ENCODE results near the gene AQP9. TPM values are rescaled to one million over a fixed set of nuclear protein-coding genes. Genes with fewer than 3 reads are reported as not detected.
"Not testable (repeated sequence)": the region's sequence is repeated elsewhere in the genome, so short reads cannot be mapped to it uniquely, and the experiment has no call there.

The AQP9 gene, protein sequence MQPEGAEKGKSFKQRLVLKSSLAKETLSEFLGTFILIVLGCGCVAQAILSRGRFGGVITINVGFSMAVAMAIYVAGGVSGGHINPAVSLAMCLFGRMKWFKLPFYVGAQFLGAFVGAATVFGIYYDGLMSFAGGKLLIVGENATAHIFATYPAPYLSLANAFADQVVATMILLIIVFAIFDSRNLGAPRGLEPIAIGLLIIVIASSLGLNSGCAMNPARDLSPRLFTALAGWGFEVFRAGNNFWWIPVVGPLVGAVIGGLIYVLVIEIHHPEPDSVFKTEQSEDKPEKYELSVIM
- not detected for total RNA-seq

DNA sequence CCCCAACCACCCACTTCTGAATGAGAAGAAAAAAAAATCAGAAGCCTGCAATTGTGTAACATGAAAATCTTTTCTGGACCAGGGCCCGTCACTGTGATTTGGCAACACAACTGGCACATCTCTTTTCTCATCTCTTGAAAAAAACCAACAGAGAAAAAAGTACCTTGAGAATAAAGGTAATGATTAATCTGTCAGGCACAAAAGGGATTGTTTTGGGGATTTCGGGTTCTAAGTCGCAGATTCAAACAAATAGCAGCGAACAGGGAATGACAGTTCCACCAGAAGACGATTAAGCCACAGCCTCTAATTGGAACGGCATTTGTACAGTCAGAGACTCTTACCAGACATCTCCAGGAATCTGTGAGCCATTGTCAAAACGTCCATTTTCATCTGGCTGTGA lies at the start of gene AQP9:
Gene AQP9 (plus strand): TSS at position 276 of the 400 bp plus-strand sequence. CDS start 185 bp downstream, outside the sequence.
- ATAC-seq (no peak), DNase-seq (no peak)
- Mint-ChIP-seq H3K27me3 (ENCODE audit: low read depth) (peaks cover 34% of the 10 kb centered on the region), H3K9me3 (ENCODE audit: insufficient read depth) (no peaks in the 10 kb centered on the region), H3K36me3 (ENCODE audit: low read depth) (no peaks in the 10 kb centered on the region), H3K4me3 (no peak within 1 kb of the TSS), H3K4me1 (ENCODE audit: low read depth) (no peaks in the 10 kb centered on the region), H3K27ac (no peak within 1 kb of the TSS)
- CTCF ChIA-PET = no interaction called here
- POLR2A ChIA-PET = no interaction called here

DNA sequence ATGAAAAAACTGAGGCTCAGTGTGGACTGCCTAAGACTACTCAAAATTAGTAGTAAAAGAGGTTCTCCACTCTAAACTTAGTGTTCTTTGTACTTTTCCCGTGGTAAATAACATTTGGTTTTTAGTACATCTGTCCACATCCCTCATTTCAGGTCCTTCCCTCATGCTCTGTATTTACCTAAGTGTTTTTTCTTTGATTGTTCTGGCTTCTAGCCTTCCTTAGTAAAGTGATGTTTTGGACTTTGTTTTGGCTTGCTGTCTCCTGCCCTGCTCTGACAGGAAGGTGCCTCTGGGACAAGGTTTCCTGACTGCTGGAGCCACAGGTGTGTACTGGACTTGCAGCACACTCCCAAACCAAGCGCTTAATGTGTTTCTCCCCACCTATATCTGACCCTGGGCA lies 42.8 kb upstream of the AQP9 start:
- ATAC-seq = no peak
- H3K27me3 Mint-ChIP-seq (ENCODE audit: low read depth) = peaks cover 21% of the 10 kb centered on the region
- ChIA-PET POLR2A (no interaction called here), CTCF (no interaction called here)
- H3K27ac Mint-ChIP-seq = no peak overlapping the region
- DNase-seq = no peak
- H3K4me3 Mint-ChIP-seq = no peak overlapping the region
- no peaks in the 10 kb centered on the region for H3K36me3 Mint-ChIP-seq (ENCODE audit: low read depth)
- no peaks in the 10 kb centered on the region for H3K9me3 Mint-ChIP-seq (ENCODE audit: insufficient read depth)
- H3K4me1 Mint-ChIP-seq (ENCODE audit: low read depth) = no peaks in the 10 kb centered on the region

DNA sequence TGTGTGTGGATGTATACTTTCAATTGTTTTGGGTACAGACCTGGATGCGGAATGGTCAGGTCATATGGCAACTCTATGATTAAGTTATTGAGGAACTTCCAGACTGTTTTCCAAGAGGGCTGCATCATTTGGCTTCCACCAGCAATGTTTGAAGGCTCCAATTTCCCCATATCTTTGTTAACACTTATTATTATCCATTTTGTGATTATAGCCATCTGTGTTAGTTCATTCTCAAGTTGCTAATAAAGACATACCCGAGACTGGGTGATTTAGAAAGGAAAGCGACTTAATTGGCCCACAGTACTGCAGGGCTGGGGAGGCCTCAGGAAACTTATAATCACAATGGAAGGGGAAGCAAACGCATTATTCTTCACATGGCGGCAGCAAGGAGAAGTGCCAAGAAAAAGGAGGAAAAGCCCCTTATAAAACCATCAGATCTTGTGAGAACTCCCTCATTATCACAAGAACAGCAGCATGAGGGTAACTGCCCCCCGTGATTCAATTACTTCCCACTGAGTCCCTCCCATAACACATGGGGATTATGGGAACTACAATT lies 41.6 kb upstream of the AQP9 start:
- ChIA-PET POLR2A (no interaction called here), CTCF (no interaction called here)
- Mint-ChIP-seq H3K27ac (no peak overlapping the region), H3K4me3 (no peak overlapping the region), H3K9me3 (ENCODE audit: insufficient read depth) (no peaks in the 10 kb centered on the region), H3K4me1 (ENCODE audit: low read depth) (no peaks in the 10 kb centered on the region), H3K27me3 (ENCODE audit: low read depth) (peaks cover 28% of the 10 kb centered on the region), H3K36me3 (ENCODE audit: low read depth) (no peaks in the 10 kb centered on the region)
- DNase-seq = no peak
- ATAC-seq = no peak

DNA sequence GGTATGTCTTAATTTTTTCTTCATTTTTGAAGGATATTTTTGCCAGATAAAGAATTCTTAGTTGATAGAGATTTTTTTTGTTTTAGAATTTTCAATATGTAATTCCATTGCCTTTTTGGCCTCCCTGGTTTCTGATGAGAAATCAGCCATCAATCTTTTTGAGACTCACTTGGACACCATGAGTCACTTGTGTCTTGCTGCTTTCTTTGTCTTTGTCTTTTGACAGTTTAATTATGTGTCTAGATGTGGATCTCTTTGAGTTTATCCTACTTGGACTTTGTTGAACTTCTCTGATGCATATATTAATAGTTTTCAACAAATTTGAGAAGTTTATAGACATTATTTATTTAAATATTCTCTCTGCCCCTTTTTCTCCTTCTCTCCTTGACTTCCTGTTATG lies 34.7 kb upstream of the AQP9 start:
- no peak overlapping the region for H3K27ac Mint-ChIP-seq
- ATAC-seq = no peak
- no peaks in the 10 kb centered on the region for H3K4me1 Mint-ChIP-seq (ENCODE audit: low read depth)
- ChIA-PET CTCF (no interaction called here), POLR2A (no interaction called here)
- no peaks in the 10 kb centered on the region for H3K9me3 Mint-ChIP-seq (ENCODE audit: insufficient read depth)
- DNase-seq = no peak
- no peaks in the 10 kb centered on the region for H3K36me3 Mint-ChIP-seq (ENCODE audit: low read depth)
- H3K27me3 Mint-ChIP-seq (ENCODE audit: low read depth) = peaks cover 37% of the 10 kb centered on the region
- no peak overlapping the region for H3K4me3 Mint-ChIP-seq

DNA sequence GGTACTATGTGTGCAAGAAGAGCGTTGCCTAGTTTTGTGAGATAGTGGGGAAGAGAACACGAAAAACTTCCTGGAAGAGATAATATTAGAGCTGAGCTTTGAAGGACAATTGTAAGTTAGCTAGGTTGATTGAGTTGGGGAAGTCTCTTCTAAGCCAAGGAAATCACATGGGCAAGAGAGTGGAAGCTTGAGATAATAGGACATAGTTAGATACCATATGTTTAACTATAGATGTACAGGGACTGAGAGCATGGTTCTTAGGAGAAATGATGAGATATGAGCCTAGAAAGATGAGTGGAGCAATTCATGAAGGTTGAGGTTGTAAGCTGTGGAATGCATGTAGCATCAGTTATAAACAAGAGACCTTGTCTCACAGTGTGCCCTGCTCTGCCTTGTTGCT lies 30.1 kb upstream of the AQP9 start:
- ATAC-seq (no peak), DNase-seq (no peak)
- Mint-ChIP-seq H3K4me3 (no peak overlapping the region), H3K9me3 (ENCODE audit: insufficient read depth) (no peaks in the 10 kb centered on the region), H3K36me3 (ENCODE audit: low read depth) (no peaks in the 10 kb centered on the region), H3K4me1 (ENCODE audit: low read depth) (no peaks in the 10 kb centered on the region), H3K27me3 (ENCODE audit: low read depth) (peaks cover 15% of the 10 kb centered on the region), H3K27ac (no peak overlapping the region)
- CTCF ChIA-PET = no interaction called here
- POLR2A ChIA-PET = no interaction called here

DNA sequence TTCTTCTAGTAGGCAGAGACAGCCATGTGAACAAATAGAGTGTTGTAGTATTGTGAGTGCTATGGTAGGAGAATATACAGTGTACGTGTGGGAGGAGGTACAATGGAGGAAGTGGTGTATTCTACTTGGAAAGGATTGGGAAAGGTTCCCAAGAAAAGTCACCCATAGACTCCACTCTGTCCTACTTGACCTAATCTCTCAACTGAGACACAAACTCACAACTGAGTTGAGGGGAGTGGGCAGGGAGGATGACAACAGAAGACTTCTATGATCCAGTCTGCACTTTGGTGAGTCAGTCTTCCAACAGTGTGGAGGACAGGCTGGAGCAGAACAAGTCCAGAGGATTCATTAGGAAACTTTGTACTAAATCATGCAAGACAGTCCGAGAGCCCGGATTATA lies 28.8 kb upstream of the AQP9 start:
- POLR2A ChIA-PET = no interaction called here
- no peaks in the 10 kb centered on the region for H3K36me3 Mint-ChIP-seq (ENCODE audit: low read depth)
- DNase-seq (no peak), ATAC-seq (no peak)
- H3K27me3 Mint-ChIP-seq (ENCODE audit: low read depth) = peaks cover 12% of the 10 kb centered on the region
- CTCF ChIA-PET = no interaction called here
- no peak overlapping the region for H3K27ac Mint-ChIP-seq
- H3K4me3 Mint-ChIP-seq = no peak overlapping the region
- no peaks in the 10 kb centered on the region for H3K4me1 Mint-ChIP-seq (ENCODE audit: low read depth)
- H3K9me3 Mint-ChIP-seq (ENCODE audit: insufficient read depth) = no peaks in the 10 kb centered on the region

DNA sequence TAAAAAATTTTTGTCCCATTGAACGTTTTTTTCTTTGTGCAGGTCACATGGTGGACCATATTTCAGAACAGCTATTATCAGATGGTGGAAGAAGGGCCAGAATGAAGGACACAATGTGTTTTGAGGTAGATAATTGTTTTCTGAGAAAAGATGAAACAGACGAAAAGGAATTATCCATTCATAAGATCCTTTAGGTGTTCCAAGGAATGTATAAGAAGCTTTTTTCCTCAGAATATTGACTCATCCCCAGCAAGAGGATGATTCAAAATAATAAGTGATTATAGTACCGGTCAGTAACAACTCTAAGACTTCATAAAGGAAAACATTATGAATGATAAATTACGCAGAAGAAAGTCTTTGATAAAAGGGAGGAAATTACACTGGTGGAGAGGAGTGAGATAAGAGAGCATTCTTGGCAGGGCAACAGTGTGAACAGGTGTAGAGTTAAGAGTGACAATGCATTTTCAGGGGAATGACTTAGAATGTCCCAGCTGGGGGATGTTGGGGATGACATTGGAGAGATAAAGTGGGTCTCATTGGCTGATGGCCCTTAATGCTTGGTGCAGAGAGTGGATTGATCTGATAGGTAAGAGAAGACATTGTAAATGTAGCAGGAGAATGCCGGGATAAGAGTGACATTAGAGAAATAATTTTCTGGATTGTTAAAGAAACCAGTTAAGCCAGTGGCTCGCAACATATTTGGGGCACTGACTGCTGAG lies 27.0 kb upstream of the AQP9 start:
- Mint-ChIP-seq H3K4me1 (ENCODE audit: low read depth) (no peaks in the 10 kb centered on the region), H3K4me3 (no peak overlapping the region), H3K9me3 (ENCODE audit: insufficient read depth) (no peaks in the 10 kb centered on the region), H3K27me3 (ENCODE audit: low read depth) (peaks cover 20% of the 10 kb centered on the region), H3K36me3 (ENCODE audit: low read depth) (no peaks in the 10 kb centered on the region), H3K27ac (no peak overlapping the region)
- ChIA-PET CTCF (no interaction called here), POLR2A (no interaction called here)
- no peak for DNase-seq
- ATAC-seq = no peak

DNA sequence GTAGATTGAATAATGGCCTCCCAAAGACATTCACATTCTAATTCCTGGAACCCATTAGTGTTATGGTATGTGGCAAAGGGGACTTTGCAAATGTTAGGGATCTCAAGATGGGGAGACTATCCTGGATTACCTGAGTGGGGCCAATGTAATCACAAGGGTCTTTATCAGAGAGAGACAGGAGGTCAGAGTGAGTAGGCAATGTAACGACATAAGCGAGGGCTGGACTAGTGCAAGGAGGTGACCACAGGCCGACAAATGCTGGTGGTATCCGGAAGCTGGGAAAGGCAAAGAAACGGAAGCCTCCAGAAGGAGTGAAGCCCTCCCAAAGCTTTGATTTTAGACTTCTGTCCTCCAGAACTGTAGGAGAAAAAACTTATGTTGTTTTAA lies 26.5 kb upstream of the AQP9 start:
- Mint-ChIP-seq H3K27me3 (ENCODE audit: low read depth) (peaks cover 18% of the 10 kb centered on the region), H3K36me3 (ENCODE audit: low read depth) (no peaks in the 10 kb centered on the region), H3K9me3 (ENCODE audit: insufficient read depth) (no peaks in the 10 kb centered on the region), H3K4me3 (no peak overlapping the region), H3K27ac (no peak overlapping the region), H3K4me1 (ENCODE audit: low read depth) (no peaks in the 10 kb centered on the region)
- DNase-seq (no peak), ATAC-seq (no peak)
- ChIA-PET CTCF (no interaction called here), POLR2A (no interaction called here)

DNA sequence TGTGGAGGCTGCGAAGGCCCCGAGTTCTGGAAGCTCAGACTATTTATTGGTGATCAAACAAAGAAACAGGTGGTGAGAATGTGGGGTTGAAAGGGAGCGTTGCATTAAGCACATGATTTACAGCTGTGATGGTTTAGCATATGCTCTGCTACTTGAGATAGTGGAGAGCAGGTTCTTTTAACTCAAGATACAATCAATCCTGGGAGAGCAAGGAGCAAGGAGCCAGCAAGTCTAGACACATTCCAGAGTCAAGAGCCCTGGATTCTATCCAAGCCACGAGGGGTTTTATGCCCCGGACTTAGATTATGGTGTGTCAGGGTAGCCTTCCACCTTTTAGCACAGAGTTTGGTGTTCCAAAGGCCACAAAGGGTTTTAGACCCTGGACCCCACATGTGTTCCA lies 24.8 kb upstream of the AQP9 start:
- ATAC-seq; H3K4me3 Mint-ChIP-seq; CTCF ChIA-PET; DNase-seq; H3K27ac Mint-ChIP-seq; POLR2A ChIA-PET; H3K9me3 Mint-ChIP-seq (ENCODE audit: insufficient read depth); H3K4me1 Mint-ChIP-seq (ENCODE audit: low read depth); H3K36me3 Mint-ChIP-seq (ENCODE audit: low read depth): not testable (repeated sequence)
- H3K27me3 Mint-ChIP-seq (ENCODE audit: low read depth) = peaks cover 14% of the 10 kb centered on the region

DNA sequence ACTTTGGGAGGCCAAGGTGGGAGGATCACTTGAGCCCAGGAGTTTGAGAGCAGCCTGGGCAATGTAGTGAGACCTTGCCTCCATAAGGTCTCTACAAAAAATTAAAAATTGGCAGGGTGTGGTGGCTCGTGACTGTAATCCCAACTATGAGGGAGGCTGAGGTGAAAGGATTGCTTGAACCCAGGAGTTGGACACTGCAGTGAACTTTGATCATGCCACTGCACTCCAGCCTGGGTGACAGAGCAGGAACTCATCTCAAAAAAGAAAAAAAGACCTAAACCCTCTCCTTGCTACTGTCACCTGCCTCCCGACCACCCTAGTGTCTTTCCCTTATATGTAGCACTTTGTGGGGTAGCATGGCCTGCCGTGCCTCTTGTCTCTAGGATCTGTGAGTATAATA lies 23.8 kb upstream of the AQP9 start:
- H3K9me3 Mint-ChIP-seq (ENCODE audit: insufficient read depth) = no peaks in the 10 kb centered on the region
- H3K4me3 Mint-ChIP-seq = no peak overlapping the region
- no peaks in the 10 kb centered on the region for H3K4me1 Mint-ChIP-seq (ENCODE audit: low read depth)
- ATAC-seq = no peak
- no peak for DNase-seq
- POLR2A ChIA-PET = no interaction called here
- H3K27ac Mint-ChIP-seq = no peak overlapping the region
- H3K27me3 Mint-ChIP-seq (ENCODE audit: low read depth) = peaks cover 14% of the 10 kb centered on the region
- no peaks in the 10 kb centered on the region for H3K36me3 Mint-ChIP-seq (ENCODE audit: low read depth)
- CTCF ChIA-PET = no interaction called here

DNA sequence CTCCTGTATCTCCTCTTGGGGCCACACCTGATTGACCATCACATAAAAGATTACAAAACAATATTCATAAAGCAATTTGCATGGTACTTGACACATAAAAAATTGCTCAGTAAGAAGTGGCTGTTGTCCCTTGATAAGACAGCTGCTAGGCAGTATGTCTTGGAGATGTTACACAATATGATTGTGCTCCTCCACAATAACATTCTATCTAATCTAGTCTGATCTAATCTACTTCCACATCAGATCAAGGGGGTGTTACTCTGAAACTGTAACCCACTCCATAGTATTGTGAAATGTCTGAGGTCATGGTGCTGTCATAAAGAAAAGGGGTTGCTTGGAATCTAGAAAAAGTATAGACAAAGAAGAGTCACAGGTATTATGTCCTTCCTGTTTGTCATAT lies 23.4 kb upstream of the AQP9 start:
- ATAC-seq (no peak), DNase-seq (no peak)
- POLR2A ChIA-PET = no interaction called here
- no peak overlapping the region for H3K4me3 Mint-ChIP-seq
- peaks cover 14% of the 10 kb centered on the region for H3K27me3 Mint-ChIP-seq (ENCODE audit: low read depth)
- CTCF ChIA-PET = no interaction called here
- H3K9me3 Mint-ChIP-seq (ENCODE audit: insufficient read depth) = no peaks in the 10 kb centered on the region
- H3K36me3 Mint-ChIP-seq (ENCODE audit: low read depth) = no peaks in the 10 kb centered on the region
- H3K27ac Mint-ChIP-seq = no peak overlapping the region
- no peaks in the 10 kb centered on the region for H3K4me1 Mint-ChIP-seq (ENCODE audit: low read depth)

DNA sequence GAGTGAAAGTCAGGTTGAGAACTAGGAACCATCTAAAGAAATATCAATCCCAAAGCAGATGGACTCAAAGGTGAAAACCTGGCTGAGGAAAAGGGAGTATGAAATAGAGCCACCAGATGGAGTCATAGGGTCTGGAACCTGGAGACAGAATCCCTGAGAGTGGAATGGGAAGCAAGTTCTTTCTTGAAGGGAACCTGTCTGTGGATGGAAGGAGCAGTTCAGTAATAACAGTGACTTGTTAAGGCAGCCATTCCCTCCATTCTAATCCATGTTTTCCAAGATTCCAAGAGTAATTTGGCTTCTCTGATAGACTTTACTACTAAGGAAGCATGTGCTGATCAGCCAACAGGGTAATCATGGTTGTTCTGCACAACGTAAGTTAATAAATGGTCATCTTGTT lies 22.5 kb upstream of the AQP9 start:
- CTCF ChIA-PET = interaction anchor here (1.0 kb wide), 1 partner anchor 62 kb away, joined by 3 read pairs; no protein-coding TSS in a partner anchor

More for the DNA sequence above, 22.5 kb upstream of the AQP9 start:
- Mint-ChIP-seq H3K4me3 (no peak overlapping the region), H3K27me3 (ENCODE audit: low read depth) (peaks cover 14% of the 10 kb centered on the region), H3K9me3 (ENCODE audit: insufficient read depth) (no peaks in the 10 kb centered on the region), H3K4me1 (ENCODE audit: low read depth) (no peaks in the 10 kb centered on the region), H3K36me3 (ENCODE audit: low read depth) (no peaks in the 10 kb centered on the region), H3K27ac (no peak overlapping the region)
- no peak for ATAC-seq
- no peak for DNase-seq
- POLR2A ChIA-PET = no interaction called here

Measured in activated CD8-positive, alpha-beta T cell treated with anti-CD3 and anti-CD28 coated beads, Interleukin-2, amount 10 ng/mL, durations not matched to agents 7 days and 5 days (primary cell).